Measurements from ENCODE around the gene NUP93. TPM values are rescaled to one million over a fixed set of nuclear protein-coding genes. Genes with fewer than 3 reads are reported as not detected.

The NUP93 gene
- total RNA-seq, 4 donors from 2014 or later, result 12.9 to 30.7 (median 23.0) TPM

GRCh38 chr16:56742030-56742984, 12.4 kb downstream of the NUP93 start:
- H3K36me3 ChIP-seq, result no peaks in the 10 kb centered on the region
- ATAC-seq (no peak), DNase-seq (no peak)
- no peak overlapping the region for H3K4me3 ChIP-seq
- intact Hi-C loops (cut with DNase I; ENCODE audit: low total_unique reads) (no loop called here), in situ Hi-C loops (cut with MboI; ENCODE audit: low sequenced_read_pairs in 4 of 4) (no loop called here)
- no peaks in the 10 kb centered on the region for H3K27me3 ChIP-seq
- TF ChIP-seq POLR2A (IDR thresholded peaks at IDR 0.05) (no peak), CTCF (IDR thresholded peaks at IDR 0.05 in 4 of 5, conservative IDR thresholded peaks at IDR 0.05 in 1 of 5) (no peak)
- H3K27ac ChIP-seq, result no peak overlapping the region
- H3K4me1 ChIP-seq, result peaks cover 12 to 16% of the 10 kb centered on the region in 2 donors
- H3K9me3 ChIP-seq, result no peaks in the 10 kb centered on the region

- H3K36me3 ChIP-seq, result no peaks in the 10 kb centered on the region
- peaks cover 12 to 16% of the 10 kb centered on the region in 2 donors for H3K4me1 ChIP-seq
- no peaks in the 10 kb centered on the region for H3K27me3 ChIP-seq
- no peak overlapping the region for H3K27ac ChIP-seq
- TF ChIP-seq POLR2A (IDR thresholded peaks at IDR 0.05), result no peak
- peak in 1 of 5 experiments; percentile 15 for TF ChIP-seq CTCF (IDR thresholded peaks at IDR 0.05 in 4 of 5, conservative IDR thresholded peaks at IDR 0.05 in 1 of 5)
- H3K9me3 ChIP-seq, result no peaks in the 10 kb centered on the region
- in situ Hi-C loops (cut with MboI; ENCODE audit: low sequenced_read_pairs in 4 of 4) (no loop called here), intact Hi-C loops (cut with DNase I; ENCODE audit: low total_unique reads) (no loop called here)
- ATAC-seq (peak; percentile 47 to 68), DNase-seq (peak in 1 of 2 donors; percentile 18)
- H3K4me3 ChIP-seq, result no peak overlapping the region
These were observed 13.9 kb downstream of the NUP93 start for GRCh38 chr16:56743840-56744239.

GRCh38 chr16:56744996-56745640, 15.2 kb downstream of the NUP93 start:
- Histone ChIP-seq H3K9me3 (no peaks in the 10 kb centered on the region), H3K4me3 (no peak overlapping the region), H3K27me3 (no peaks in the 10 kb centered on the region), H3K27ac (no peak overlapping the region), H3K4me1 (peaks cover 12 to 16% of the 10 kb centered on the region in 2 donors), H3K36me3 (no peaks in the 10 kb centered on the region)
- ATAC-seq (no peak), DNase-seq (no peak)
- no peak for TF ChIP-seq CTCF (IDR thresholded peaks at IDR 0.05 in 4 of 5, conservative IDR thresholded peaks at IDR 0.05 in 1 of 5)
- TF ChIP-seq POLR2A (IDR thresholded peaks at IDR 0.05), result no peak
- intact Hi-C loops (cut with DNase I; ENCODE audit: low total_unique reads), result no loop called here
- in situ Hi-C loops (cut with MboI; ENCODE audit: low sequenced_read_pairs in 4 of 4), result no loop called here

- Histone ChIP-seq H3K4me3 (no peak overlapping the region), H3K36me3 (no peaks in the 10 kb centered on the region), H3K9me3 (no peaks in the 10 kb centered on the region), H3K27ac (no peak overlapping the region), H3K27me3 (no peaks in the 10 kb centered on the region), H3K4me1 (peaks cover 12 to 16% of the 10 kb centered on the region in 2 donors)
- in situ Hi-C loops (cut with MboI; ENCODE audit: low sequenced_read_pairs in 4 of 4), result no loop called here
- intact Hi-C loops (cut with DNase I; ENCODE audit: low total_unique reads), result no loop called here
- ATAC-seq (no peak), DNase-seq (no peak)
- no peak for TF ChIP-seq POLR2A (IDR thresholded peaks at IDR 0.05)
- no peak for TF ChIP-seq CTCF (IDR thresholded peaks at IDR 0.05 in 4 of 5, conservative IDR thresholded peaks at IDR 0.05 in 1 of 5)
These were observed 17.6 kb downstream of the NUP93 start for GRCh38 chr16:56747486-56748045.
